MCF 10A (cell line): ENCODE data around the gene STK38L. TPM values are rescaled to one million over a fixed set of nuclear protein-coding genes. Genes with fewer than 3 reads are reported as not detected.

Experiments used
- BruUV-seq: library from RNA; stranded (reverse); fragments of 400-500 nt; replicated peaks from 2 replicates; lab custom pipeline; 2021; lab: Mats Ljungman, UMichigan
- CTCF ChIA-PET: fragments of 300-600 bp; sonication (Branson Sonifier 250); formaldehyde crosslinking; extraction: SDS; loops from one replicate; lab custom pipeline; 2021; ENCODE audit warnings: antibody characterized with exemption, inconsistent platforms; lab: Yijun Ruan, JAX
- POLR2A ChIA-PET: fragments of 300-600, 350-650 bp; sonication (Branson Sonifier 250); formaldehyde crosslinking; extraction: SDS; loops from one replicate; lab custom pipeline; 2020; ENCODE audit warnings: antibody characterized with exemption, inconsistent platforms; lab: Yijun Ruan, JAX
- DNase-seq: peaks from one replicate; pipeline ENCODE4 v3.0.0-alpha.2; 2018; ENCODE audit not compliant: unreplicated experiment
- H3K27ac Mint-ChIP-seq: one replicate; pipeline ENCODE4 v1.8.0; 2022; ENCODE audit warnings: mild to moderate bottlenecking, low read depth, mixed read lengths; ENCODE audit not compliant: unreplicated experiment
- H3K27me3 Mint-ChIP-seq: one replicate; pipeline ENCODE4 v1.8.0; 2022; ENCODE audit warnings: mixed read lengths; ENCODE audit not compliant: insufficient read depth, unreplicated experiment
- H3K36me3 Mint-ChIP-seq: one replicate; pipeline ENCODE4 v1.8.0; 2022; ENCODE audit warnings: mild to moderate bottlenecking, moderate library complexity, mixed read lengths; ENCODE audit not compliant: insufficient read depth, unreplicated experiment
- H3K4me1 Mint-ChIP-seq: one replicate; pipeline ENCODE4 v1.8.0; 2022; ENCODE audit warnings: mixed read lengths; ENCODE audit not compliant: insufficient read depth, unreplicated experiment
- H3K4me3 Mint-ChIP-seq: one replicate; pipeline ENCODE4 v1.8.0; 2022; ENCODE audit warnings: mild to moderate bottlenecking, moderate library complexity, mixed read lengths; ENCODE audit not compliant: unreplicated experiment
- H3K9me3 Mint-ChIP-seq: one replicate; pipeline ENCODE4 v1.8.0; 2022; ENCODE audit warnings: mixed read lengths; ENCODE audit not compliant: unreplicated experiment
- CTCF ChIP-seq: fragments of 200-600 bp; IDR thresholded peaks from one replicate; pipeline ENCODE4 v1.8.0; 2022; ENCODE audit warnings: antibody characterized with exemption, mild to moderate bottlenecking; ENCODE audit not compliant: unreplicated experiment
- intact Hi-C: fragments of 100-400 bp; cut with micrococcal nuclease; formaldehyde crosslinking; loops from 2 replicates; pipeline ENCODE4 v1.14.1; 2022
- total RNA-seq: library from RNA; stranded (reverse); gene quantifications from 2 replicates; pipeline ENCODE4 v1.2.3, GENCODE V29; 2022

STK38L gene
- total RNA-seq, 1 experiment from 2014 or later = 18.1 TPM

GRCh38 chr12:27344246-27344645 lies 100.2 kb downstream of the STK38L start:
- BruUV-seq = no TSS peak
- intact Hi-C loops = no loop called here
- no peaks in the 10 kb centered on the region for H3K27me3 Mint-ChIP-seq

GRCh38 chr12:27344760-27345159 lies 100.7 kb downstream of the STK38L start:
- DNase-seq = no peak
- Mint-ChIP-seq H3K27me3 (no peaks in the 10 kb centered on the region), H3K27ac (peak overlapping the region; percentile 63), H3K36me3 (no peaks in the 10 kb centered on the region), H3K4me3 (no peak overlapping the region), H3K4me1 (peaks cover 29% of the 10 kb centered on the region), H3K9me3 (no peaks in the 10 kb centered on the region)
- ChIA-PET CTCF (interaction anchor here (0.6 kb wide), 2 partner anchors 36 to 1584 kb away, joined by 3 to 4 read pairs; no protein-coding TSS in a partner anchor), POLR2A (interaction anchor here (1.3 to 2.0 kb wide), 2 partner anchors 10 to 14 kb away, joined by 10 to 11 read pairs; no protein-coding TSS in a partner anchor)
- BruUV-seq = no TSS peak
- intact Hi-C loops = no loop called here
- TF ChIP-seq CTCF = no peak

More at GRCh38 chr12:27344246-27344645, 100.2 kb downstream of the STK38L start:
- peak overlapping the region; percentile 63 for H3K27ac Mint-ChIP-seq
- peaks cover 2% of the 10 kb centered on the region for H3K36me3 Mint-ChIP-seq
- H3K9me3 Mint-ChIP-seq = no peaks in the 10 kb centered on the region
- DNase-seq = peak; percentile 5
- TF ChIP-seq CTCF = no peak
- no peak overlapping the region for H3K4me3 Mint-ChIP-seq
- POLR2A ChIA-PET = interaction anchor here (0.9 to 4.5 kb wide), 5 partner anchors 10 to 292 kb away, joined by 3 to 54 read pairs (median 10); partner anchors contain the start of genes BMAL2 and STK38L
- CTCF ChIA-PET = interaction anchor here (1.2 kb wide), 1 partner anchor 13 kb away, joined by 4 read pairs; no protein-coding TSS in a partner anchor
- peaks cover 29% of the 10 kb centered on the region for H3K4me1 Mint-ChIP-seq

- H3K36me3 Mint-ChIP-seq = no peaks in the 10 kb centered on the region
- H3K4me3 Mint-ChIP-seq = no peak overlapping the region
- POLR2A ChIA-PET = interaction anchor here (1.3 to 2.0 kb wide), 2 partner anchors 11 to 14 kb away, joined by 10 to 11 read pairs; no protein-coding TSS in a partner anchor
- H3K27me3 Mint-ChIP-seq = no peaks in the 10 kb centered on the region
- no peaks in the 10 kb centered on the region for H3K9me3 Mint-ChIP-seq
- TF ChIP-seq CTCF = no peak
- no peak overlapping the region for H3K27ac Mint-ChIP-seq
- H3K4me1 Mint-ChIP-seq = peaks cover 29% of the 10 kb centered on the region
- no peak for DNase-seq
- CTCF ChIA-PET = interaction anchor here (0.6 to 0.7 kb wide), 3 partner anchors 36 to 1584 kb away, joined by 3 to 4 read pairs (median 4); no protein-coding TSS in a partner anchor
- BruUV-seq = no TSS peak
- intact Hi-C loops = no loop called here
These were observed 101.3 kb downstream of the STK38L start for GRCh38 chr12:27345376-27345775.

- intact Hi-C loops = no loop called here
These were observed 103.7 kb downstream of the STK38L start for GRCh38 chr12:27347779-27348178.

More at GRCh38 chr12:27347779-27348178, 103.7 kb downstream of the STK38L start:
- Mint-ChIP-seq H3K27ac (no peak overlapping the region), H3K27me3 (no peaks in the 10 kb centered on the region), H3K9me3 (no peaks in the 10 kb centered on the region), H3K4me1 (peaks cover 19% of the 10 kb centered on the region), H3K36me3 (no peaks in the 10 kb centered on the region), H3K4me3 (no peak overlapping the region)
- no peak for TF ChIP-seq CTCF
- DNase-seq = peak; percentile 85
- BruUV-seq = no TSS peak
- CTCF ChIA-PET = interaction anchor here (0.7 to 1.4 kb wide), 3 partner anchors 17 to 37 kb away, joined by 3 to 4 read pairs (median 4); no protein-coding TSS in a partner anchor
- POLR2A ChIA-PET = interaction anchor here (0.6 to 2.0 kb wide), 13 partner anchors 9 to 1516 kb away, joined by 3 to 12 read pairs (median 3); partner anchors contain the start of genes BMAL2 and PPFIBP1
